HG03066 (cell line): ENCODE results near the gene TIMELESS.
"Not testable (repeated sequence)": the region's sequence is repeated elsewhere in the genome, so short reads cannot be mapped to it uniquely, and the experiment has no call there.

Experiments used
- ATAC-seq: cut with Tn5 transposase; IDR thresholded peaks from one replicate; pipeline ENCODE4 v1.9.1; 2021; ENCODE audit warnings: low read depth; ENCODE audit not compliant: unreplicated experiment

TIMELESS gene

GRCh38 chr12:56468216-56469006, 19.2 kb upstream of the TIMELESS start, which contains the start of gene SPRYD4:
Gene SPRYD4 (plus strand): TSS chr12:56468578. CDS start chr12:56468592, 14 bp downstream.
- ATAC-seq, result peak; percentile 91

- ATAC-seq, result no peak
These were observed 13.3 kb upstream of the TIMELESS start for GRCh38 chr12:56462565-56462964.

- no peak for ATAC-seq
These were observed 12.3 kb upstream of the TIMELESS start for GRCh38 chr12:56461235-56462159.

GRCh38 chr12:56457817-56458216, 8.6 kb upstream of the TIMELESS start:
- ATAC-seq, result no peak

GRCh38 chr12:56454557-56454956, 5.3 kb upstream of the TIMELESS start, which contains the start of gene MIP:
Gene MIP (minus strand): TSS chr12:56454657. CDS start chr12:56454613, 44 bp downstream.
- ATAC-seq, result no peak

GRCh38 chr12:56451147-56451546, 1.9 kb upstream of the TIMELESS start:
- no peak for ATAC-seq

GRCh38 chr12:56450241-56450640, 1.0 kb upstream of the TIMELESS start:
- no peak for ATAC-seq

GRCh38 chr12:56449622-56449984, 377 bp upstream of the TIMELESS start:
- ATAC-seq, result no peak

GRCh38 chr12:56443208-56443607, 6.0 kb downstream of the TIMELESS start:
- ATAC-seq, result not testable (repeated sequence)

- ATAC-seq, result no peak
These were observed 11.6 kb downstream of the TIMELESS start for GRCh38 chr12:56437430-56438176.

GRCh38 chr12:56434828-56435227, 14.4 kb downstream of the TIMELESS start:
- no peak for ATAC-seq

GRCh38 chr12:56431850-56432249, 17.4 kb downstream of the TIMELESS start:
- no peak for ATAC-seq

- no peak for ATAC-seq
These were observed 17.9 kb downstream of the TIMELESS start for GRCh38 chr12:56431288-56431687.

- ATAC-seq, result no peak
These were observed 23.2 kb downstream of the TIMELESS start for GRCh38 chr12:56425940-56426438.

GRCh38 chr12:56425193-56425592, 24.0 kb downstream of the TIMELESS start:
- no peak for ATAC-seq

GRCh38 chr12:56420411-56420810, 28.8 kb downstream of the TIMELESS start:
- ATAC-seq, result no peak

GRCh38 chr12:56417739-56418138, 31.5 kb downstream of the TIMELESS start:
- ATAC-seq, result no peak

GRCh38 chr12:56414401-56414800, 34.8 kb downstream of the TIMELESS start:
- ATAC-seq, result no peak

- ATAC-seq, result no peak
These were observed 35.8 kb downstream of the TIMELESS start for GRCh38 chr12:56413392-56413791.
